Measurements from ENCODE around the gene SCO2.

- TF ChIP-seq CTCF (IDR thresholded peaks at IDR 0.05; ENCODE audit: borderline replicate concordance, extremely low read depth, low read length, poor library complexity, severe bottlenecking) (no peak), EZH2 (IDR thresholded peaks at IDR 0.05; ENCODE audit: borderline replicate concordance, low read depth, low read length, severe bottlenecking) (no peak)
These were observed 36.3 kb upstream of the SCO2 start for GRCh38 chr22:50561401-50562358.

Data from DND-41 (cell line).